ENCODE data around the gene NRIP3. TPM values are rescaled to one million over a fixed set of nuclear protein-coding genes. Genes with fewer than 3 reads are reported as not detected.

The NRIP3 gene
- total and polyA plus RNA-seq, 9 of the 15 experiments (the other 6 are each of a cell fraction or from before 2014, with no cell fraction given), result 4.4 to 18.7 (median 11.6) TPM

- Histone ChIP-seq H3K27me3 (ENCODE audit: control insufficient read depth in 2 of 2, insufficient read depth in 2 of 2, low read length in 2 of 2) (no peaks in the 10 kb centered on the region; a peak in 2 of 5 replicates), H3K4me3 (peak overlapping the region; percentile 48), H3K9me1 (ENCODE audit: control insufficient read depth, insufficient read depth, low read length) (no peaks in the 10 kb centered on the region), H3K4me1 (replicated peaks in 1 of 2; ENCODE audit: control insufficient read depth in 2 of 2, insufficient read depth in 2 of 2, low read length in 2 of 2) (peaks cover 15 to 23% of the 10 kb centered on the region in 2 experiments), H3K4me2 (ENCODE audit: insufficient read depth, low read length) (peak overlapping the region; percentile 30), H3K9ac (ENCODE audit: insufficient read depth in 1 of 2, low read depth in 2 of 2, low read length in 2 of 2) (peak overlapping the region; percentile 69 to 90; a peak in 3 of 4 replicates), H4K20me1 (replicated peaks; ENCODE audit: control insufficient read depth, insufficient read depth, low read length) (no peaks in the 10 kb centered on the region; the same call in 1 of the 2 replicates), H3K27ac (ENCODE audit: extremely low read depth, low read depth, low read length) (no peak overlapping the region), H2AFZ (ENCODE audit: low read depth, low read length) (peak overlapping the region; percentile 92), H3K9me3 (replicated peaks; ENCODE audit: control insufficient read depth, insufficient read depth, low read depth, low read length) (no peaks in the 10 kb centered on the region), H3K36me3 (ENCODE audit: control insufficient read depth, insufficient read depth, low read length) (no peaks in the 10 kb centered on the region), H3K79me2 (ENCODE audit: control insufficient read depth, insufficient read depth, low read length) (peaks cover 4% of the 10 kb centered on the region; the same call in 1 of the 3 replicates)
- intact Hi-C loops (cut with micrococcal nuclease) (loop anchor here (5.0 kb wide), 1 partner anchor 42 kb away; the partner anchor contains the start of gene TMEM9B), in situ Hi-C loops (cut with MboI) (no loop called here)
- FAIRE-seq (no peak), ATAC-seq (no peak), DNase-seq (ENCODE audit: extremely low read depth in 1 of 4, low spot score in 3 of 4) (peak in 1 of 4 experiments; percentile 17)
- 56% methylated on average over 32 of the region's 69 CpGs for WGBS (ENCODE audit: insufficient coverage, low coverage, missing lambda C conversion rate)
- ChIA-PET CTCF (ENCODE audit: low intra/inter-chr PET ratio) (no interaction called here), POLR2A (interaction anchor here (0.6 to 2.5 kb wide), 5 partner anchors 11 to 75 kb away, joined by 3 to 17 read pairs (median 3); no protein-coding TSS in a partner anchor)
- BruUV-seq (replicated peaks), result no TSS peak
- TF ChIP-seq BRCA1 (IDR thresholded peaks at IDR 0.05) (no peak), BRCA1 (CRISPR knock-in tag; IDR thresholded peaks at IDR 0.05) (no peak), ZNF592 (IDR thresholded peaks at IDR 0.05) (no peak), SREBF2 (CRISPR knock-in tag; IDR thresholded peaks at IDR 0.05) (no peak), ZNF431 (CRISPR knock-in tag; IDR thresholded peaks at IDR 0.05) (no peak), FIP1L1 (IDR thresholded peaks at IDR 0.05; ENCODE audit: low read depth, low read length, poor library complexity, severe bottlenecking) (peak; percentile 0), ATF1 (CRISPR knock-in tag; IDR thresholded peaks at IDR 0.05) (no peak), ATF1 (tag; IDR thresholded peaks at IDR 0.05) (peak; percentile 66; the same call in 1 of the 2 replicates), POLR3G (IDR thresholded peaks at IDR 0.05; ENCODE audit: extremely low read depth, insufficient read length, insufficient replicate concordance) (no peak), ZNF551 (CRISPR knock-in tag; IDR thresholded peaks at IDR 0.05) (no peak), MAFG (tag; conservative IDR thresholded peaks at IDR 0.05) (no peak), LCOR (CRISPR knock-in tag; IDR thresholded peaks at IDR 0.05) (0 out of 2 replicates have a peak, but pooled peaks have one; percentile 9), PCBP2 (IDR thresholded peaks at IDR 0.05; ENCODE audit: low read depth, low read length, poor library complexity, severe bottlenecking) (no peak), C11orf30 (IDR thresholded peaks at IDR 0.05; ENCODE audit: low read depth) (no peak), CTBP1 (IDR thresholded peaks at IDR 0.05; ENCODE audit: borderline replicate concordance) (no peak), MTA3 (IDR thresholded peaks at IDR 0.05; ENCODE audit: borderline replicate concordance) (peak; percentile 49; the same call in 1 of the 2 replicates), ARID2 (IDR thresholded peaks at IDR 0.05) (no peak), ARID1B (IDR thresholded peaks at IDR 0.05) (no peak), ILK (tag; IDR thresholded peaks at IDR 0.05; ENCODE audit: borderline replicate concordance, low read depth) (no peak), DDX20 (tag; IDR thresholded peaks at IDR 0.05; ENCODE audit: low read depth) (no peak), ZNF24 (IDR thresholded peaks at IDR 0.05) (no peak)
Observed at GRCh38 chr11:9004183-9004926, 554 bp upstream of the NRIP3 start.

All from K562 (cell line).